Esophagus squamous epithelium (tissue), 4 donors: Measurements from ENCODE around the gene SLC45A1.

Experiments
- POLR2A ChIP-seq, 4 donors: fragments of 450-650 bp; IDR thresholded peaks; one replicate each; pipeline ENCODE4 v1.6.1; 2017; ENCODE audit warnings: antibody characterized with exemption in 4 of 4, mild to moderate bottlenecking in 4 of 4, moderate library complexity in 3 of 4
- TF ChIP-seq, protein P1 (sequence below), 6 experiments: fragments of 450-650 bp in 4 of 6; fragments of 200-600 bp in 2 of 6; sonication (generic) in 2 of 6; IDR thresholded peaks; one replicate each; pipeline ENCODE4 v1.5.1; 2016 to 2019; ENCODE audit warnings: antibody characterized with exemption in 6 of 6, mild to moderate bottlenecking in 4 of 6, moderate library complexity in 4 of 6

DNA sequence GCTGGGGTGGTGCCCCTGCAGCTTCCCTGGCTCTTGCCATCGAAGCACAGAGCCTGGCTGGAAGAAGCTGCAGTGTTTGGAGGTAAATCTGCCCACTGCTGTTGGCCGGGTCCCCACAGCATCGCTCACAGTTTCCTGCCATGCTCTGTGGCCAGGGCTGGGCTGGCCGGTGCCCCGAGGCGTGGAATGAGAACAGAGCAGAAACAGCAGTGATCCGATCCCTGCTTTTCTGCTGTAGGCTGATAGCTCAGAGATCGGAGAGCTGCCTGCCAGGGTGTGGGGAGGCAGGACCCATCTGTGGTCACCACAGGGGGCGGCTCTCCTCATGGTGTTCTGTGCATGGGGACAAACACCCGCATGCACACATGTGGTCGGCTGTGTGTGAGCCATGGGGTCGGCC is 11.5 kb downstream of the SLC45A1 start:
- TF ChIP-seq, protein P1, sequence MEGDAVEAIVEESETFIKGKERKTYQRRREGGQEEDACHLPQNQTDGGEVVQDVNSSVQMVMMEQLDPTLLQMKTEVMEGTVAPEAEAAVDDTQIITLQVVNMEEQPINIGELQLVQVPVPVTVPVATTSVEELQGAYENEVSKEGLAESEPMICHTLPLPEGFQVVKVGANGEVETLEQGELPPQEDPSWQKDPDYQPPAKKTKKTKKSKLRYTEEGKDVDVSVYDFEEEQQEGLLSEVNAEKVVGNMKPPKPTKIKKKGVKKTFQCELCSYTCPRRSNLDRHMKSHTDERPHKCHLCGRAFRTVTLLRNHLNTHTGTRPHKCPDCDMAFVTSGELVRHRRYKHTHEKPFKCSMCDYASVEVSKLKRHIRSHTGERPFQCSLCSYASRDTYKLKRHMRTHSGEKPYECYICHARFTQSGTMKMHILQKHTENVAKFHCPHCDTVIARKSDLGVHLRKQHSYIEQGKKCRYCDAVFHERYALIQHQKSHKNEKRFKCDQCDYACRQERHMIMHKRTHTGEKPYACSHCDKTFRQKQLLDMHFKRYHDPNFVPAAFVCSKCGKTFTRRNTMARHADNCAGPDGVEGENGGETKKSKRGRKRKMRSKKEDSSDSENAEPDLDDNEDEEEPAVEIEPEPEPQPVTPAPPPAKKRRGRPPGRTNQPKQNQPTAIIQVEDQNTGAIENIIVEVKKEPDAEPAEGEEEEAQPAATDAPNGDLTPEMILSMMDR (IDR thresholded peaks at IDR 0.05) = no peak
- no peak for TF ChIP-seq POLR2A (IDR thresholded peaks at IDR 0.05)
